Liver (tissue), 3 donors: ENCODE data around the gene LDHAL6B.

Experiments used
- CTCF ChIP-seq: fragments of 150-350 bp; IDR thresholded peaks from 2 replicates; pipeline ENCODE4 v1.5.1; 2017; ENCODE audit warnings: improper control_type of control experiment, low read depth, low read length; ENCODE audit not compliant: missing input control
- JUND ChIP-seq, 2 donors: IDR thresholded peaks; 2 replicates each; pipeline ENCODE4 v1.6.1; 2016; ENCODE audit warnings: antibody characterized with exemption in 2 of 2
- donor health status: healthy.
- donor health status: healthy.

GRCh38 chr15:59227021-59227420 lies 20.4 kb downstream of the LDHAL6B start:
- TF ChIP-seq JUND (IDR thresholded peaks at IDR 0.05) (no peak), CTCF (no peak)
